Activated CD4-positive, CD25-positive, alpha-beta regulatory T cell treated with anti-CD3 and anti-CD28 coated beads, Interleukin-2, amount 50 U/mL, for 16 hours (primary cell): ENCODE data around the gene ENTREP1.
"Not testable (repeated sequence)": the region's sequence is repeated elsewhere in the genome, so short reads cannot be mapped to it uniquely, and the experiment has no call there.

ENCODE experiments used
- DNase-seq: peaks from one replicate; pipeline ENCODE4 v3.0.0-alpha.2; 2020; ENCODE audit warnings: low read depth, low spot score

ENTREP1 gene

DNA sequence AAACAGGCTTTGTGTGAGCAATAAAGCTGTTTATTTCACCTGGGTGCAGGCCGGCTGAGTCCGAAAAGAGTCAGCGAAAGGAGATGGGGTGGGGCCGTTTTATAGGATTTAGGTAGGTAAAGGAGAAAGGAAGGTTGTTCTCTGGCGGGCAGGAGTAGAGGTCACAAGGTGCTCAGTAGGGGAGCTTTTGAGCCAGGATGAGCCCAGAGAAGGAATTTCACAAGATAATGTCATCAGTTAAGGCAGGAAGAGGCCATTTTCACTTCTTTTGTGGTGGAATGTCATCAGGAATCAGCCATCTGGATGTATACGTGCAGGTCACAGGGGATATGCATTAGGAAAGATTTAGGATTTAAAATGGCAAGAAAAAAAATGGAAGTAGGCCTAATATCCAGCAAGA is 84.9 kb downstream of the ENTREP1 start:
- DNase-seq = not testable (repeated sequence)

- DNase-seq = no peak
Measured at GRCh38 chr9:69411246-69411645, 86.2 kb downstream of the ENTREP1 start.

GRCh38 chr9:69411931-69412740 is 87.1 kb downstream of the ENTREP1 start:
- DNase-seq = no peak

DNA sequence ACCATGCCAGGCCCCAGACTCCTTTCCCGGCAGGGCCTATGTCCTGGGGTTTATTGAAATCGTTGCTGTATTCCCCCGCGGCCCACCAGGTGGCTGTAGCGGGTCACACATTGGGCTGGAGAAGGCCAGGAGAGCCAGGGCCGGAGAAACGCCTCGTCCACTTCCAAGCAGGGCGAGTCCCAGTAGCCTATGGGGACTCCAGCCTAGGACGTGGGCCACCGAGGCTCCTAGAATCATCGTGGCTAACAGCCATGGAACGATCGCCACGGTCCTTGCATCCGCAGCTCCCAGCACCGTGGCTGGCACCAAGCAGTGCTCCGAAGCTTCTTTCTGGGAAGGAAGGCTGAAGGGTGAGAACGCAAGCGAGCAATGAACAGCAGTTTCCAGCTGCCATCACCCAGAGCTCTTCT is 87.7 kb downstream of the ENTREP1 start:
- no peak for DNase-seq

DNA sequence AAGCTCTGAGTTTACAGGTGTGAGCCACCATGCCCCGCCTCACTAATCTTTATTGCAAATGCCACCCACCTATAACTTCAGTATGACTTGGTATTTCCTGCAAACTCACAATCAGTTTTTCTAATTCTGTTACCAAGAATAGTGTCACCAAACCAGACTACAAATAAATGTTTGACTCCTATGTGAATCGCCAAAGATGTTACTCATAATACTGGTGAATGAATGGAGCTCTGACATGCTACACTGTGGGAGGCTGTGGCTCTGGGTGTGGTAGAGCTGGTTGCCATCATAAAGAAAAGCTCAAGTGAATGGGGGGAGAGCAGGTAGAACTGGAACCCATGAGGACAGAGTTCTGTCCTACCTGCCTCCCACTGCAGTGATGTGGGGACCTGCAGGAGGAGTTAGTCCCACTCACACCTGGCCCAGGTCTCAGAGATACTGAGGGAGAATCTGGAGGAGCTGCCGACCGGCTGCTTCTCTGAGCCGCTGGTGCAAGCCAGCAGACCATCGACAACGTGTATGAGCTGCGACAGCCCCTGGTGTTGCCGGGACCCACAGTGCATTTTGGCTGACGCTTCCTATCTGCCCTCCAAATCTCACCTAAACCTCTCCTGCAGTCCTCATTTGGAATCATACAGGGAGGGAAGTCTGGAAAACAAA is 95.7 kb downstream of the ENTREP1 start:
- no peak for DNase-seq

- DNase-seq = peak; percentile 6
Measured at GRCh38 chr9:69421908-69422801, 97.1 kb downstream of the ENTREP1 start.

GRCh38 chr9:69425136-69425801 is 100.3 kb downstream of the ENTREP1 start:
- no peak for DNase-seq

- no peak for DNase-seq
Measured at GRCh38 chr9:69427286-69427685, 102.3 kb downstream of the ENTREP1 start.

DNA sequence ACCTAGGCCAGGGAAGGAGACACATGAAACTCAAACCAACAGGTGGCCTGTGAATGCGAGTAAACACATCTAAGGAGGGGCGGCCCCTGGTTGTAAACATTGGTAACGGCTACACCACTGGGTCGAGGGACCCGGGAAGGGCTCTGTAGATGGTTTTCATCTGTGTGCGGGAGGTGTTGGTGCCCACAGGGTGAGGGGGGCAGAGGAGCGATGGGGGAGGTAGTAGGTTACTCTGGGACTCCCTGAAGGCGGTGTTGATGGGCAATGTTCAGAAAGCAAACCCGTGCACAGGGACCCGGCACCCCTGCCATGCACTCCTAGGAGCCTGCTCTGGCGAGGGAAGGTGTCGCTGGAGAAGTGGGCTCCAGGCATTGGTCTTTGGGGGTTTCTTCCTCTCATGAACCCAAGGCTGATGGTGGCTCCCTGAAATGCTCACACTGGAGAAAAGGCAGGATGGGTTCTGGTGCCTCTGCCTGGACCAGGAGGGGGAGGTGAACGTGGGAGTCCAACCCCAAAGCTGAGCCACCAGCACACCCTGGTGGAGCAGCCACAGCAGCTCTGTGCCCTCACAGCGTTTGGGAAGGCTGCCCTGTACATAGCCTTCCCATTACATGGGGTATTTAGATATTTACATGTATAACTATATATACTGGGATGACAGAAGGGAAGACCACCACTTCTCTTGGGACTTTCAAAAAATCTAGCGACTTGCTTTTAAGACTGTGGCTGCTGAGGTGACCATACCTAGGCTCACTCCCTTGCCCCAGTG is 103.2 kb downstream of the ENTREP1 start:
- DNase-seq = no peak

- DNase-seq = no peak
Measured at GRCh38 chr9:69429281-69429680, 104.3 kb downstream of the ENTREP1 start.

DNA sequence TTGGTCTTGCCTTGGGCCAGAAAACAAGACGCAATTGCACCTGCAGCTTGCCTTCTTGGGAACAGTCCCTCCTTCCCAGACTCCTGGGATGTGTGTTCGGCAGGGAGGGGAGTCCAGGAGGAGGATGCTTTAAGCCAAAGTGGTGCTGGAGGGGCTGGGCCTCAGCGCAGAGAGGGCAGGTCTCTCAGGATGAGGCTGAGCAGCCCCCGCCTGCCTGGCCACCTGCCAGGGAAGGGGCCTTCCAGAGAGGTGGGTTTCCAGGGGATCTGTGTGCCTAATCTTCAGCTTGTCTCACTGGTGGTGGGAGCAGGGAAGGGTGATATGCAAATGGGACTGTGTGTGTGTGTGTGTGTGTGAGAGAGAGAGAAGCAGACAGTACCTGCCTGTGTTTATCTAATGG is 105.2 kb downstream of the ENTREP1 start:
- no peak for DNase-seq

DNA sequence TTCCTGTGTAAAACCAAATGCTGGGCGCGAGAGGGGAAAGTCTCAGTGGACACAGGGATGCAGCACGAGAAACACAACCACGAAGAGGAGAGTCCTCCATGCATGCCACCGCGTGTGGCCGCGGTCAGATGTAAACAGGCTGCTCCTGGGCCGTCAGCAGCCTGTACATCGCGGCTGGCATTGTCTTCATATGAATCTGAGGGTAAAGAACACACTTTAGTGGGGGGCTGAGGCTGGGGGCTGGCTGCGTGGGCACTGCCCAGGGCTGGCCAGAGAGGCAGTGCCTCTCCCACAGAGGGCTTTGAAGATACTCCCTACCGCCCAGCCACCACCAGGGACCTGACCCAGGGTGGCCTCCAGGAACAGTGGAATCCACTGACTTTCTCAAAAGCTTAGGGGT is 106.2 kb downstream of the ENTREP1 start:
- no peak for DNase-seq

GRCh38 chr9:69431777-69432176 is 106.8 kb downstream of the ENTREP1 start:
- no peak for DNase-seq

DNA sequence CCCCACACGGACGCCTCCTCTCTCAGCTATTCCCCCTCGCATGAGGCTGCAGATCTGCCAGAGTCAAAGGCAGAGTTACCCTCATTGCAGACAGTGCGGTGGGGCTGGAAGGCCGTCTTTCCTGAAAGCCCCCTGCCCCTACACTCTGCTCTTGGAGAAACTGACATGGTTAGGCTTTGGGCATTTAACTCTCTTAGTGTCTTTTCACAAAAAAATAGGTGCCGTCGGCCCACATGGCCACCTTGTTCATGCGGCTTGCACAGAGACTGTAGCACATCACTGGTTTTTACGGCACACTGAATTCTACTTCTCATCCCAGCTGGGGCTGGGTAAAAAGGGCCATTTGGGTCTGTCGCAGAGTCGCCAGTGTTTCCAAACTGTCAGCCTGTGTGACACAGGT is 107.6 kb downstream of the ENTREP1 start:
- DNase-seq = no peak

DNA sequence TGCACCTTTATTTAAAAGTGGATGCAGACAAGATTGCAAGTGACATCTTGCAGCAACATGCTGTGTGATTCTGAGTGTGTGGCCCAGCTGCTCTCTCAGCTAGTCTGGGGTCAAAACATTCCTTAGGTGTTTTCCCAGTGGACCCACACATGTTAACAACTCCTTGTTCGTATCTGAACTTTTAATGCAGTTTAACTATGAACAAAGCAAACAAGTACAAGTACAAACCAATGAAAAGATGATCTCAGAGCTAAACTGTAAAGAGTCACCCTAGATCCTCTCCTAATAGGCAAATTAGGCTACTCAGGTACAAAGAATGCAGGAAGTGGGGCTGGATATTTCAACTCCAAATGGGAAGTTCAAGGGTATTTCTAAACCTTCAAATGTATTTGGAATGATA is 108.4 kb downstream of the ENTREP1 start:
- DNase-seq = no peak

DNA sequence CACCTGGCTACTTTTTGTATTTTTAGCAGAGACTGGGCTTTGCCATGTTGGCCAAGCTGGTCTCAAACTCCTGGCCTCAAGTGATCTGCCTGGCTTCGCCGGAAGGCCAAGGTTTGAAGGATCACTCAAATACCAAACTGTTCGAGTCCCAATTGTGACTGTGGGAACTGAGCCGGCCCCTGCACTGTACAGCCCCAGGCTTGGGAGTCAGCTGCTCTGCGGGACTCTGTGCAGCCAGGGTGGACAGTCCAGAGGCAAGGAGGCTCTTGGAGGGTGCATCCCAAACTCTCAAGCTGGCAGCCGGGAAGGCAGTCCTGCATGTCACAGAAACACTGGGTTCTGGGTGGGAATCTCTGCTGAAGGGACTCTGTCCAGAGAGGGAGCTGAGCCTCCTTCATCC is 109.0 kb downstream of the ENTREP1 start:
- no peak for DNase-seq

DNA sequence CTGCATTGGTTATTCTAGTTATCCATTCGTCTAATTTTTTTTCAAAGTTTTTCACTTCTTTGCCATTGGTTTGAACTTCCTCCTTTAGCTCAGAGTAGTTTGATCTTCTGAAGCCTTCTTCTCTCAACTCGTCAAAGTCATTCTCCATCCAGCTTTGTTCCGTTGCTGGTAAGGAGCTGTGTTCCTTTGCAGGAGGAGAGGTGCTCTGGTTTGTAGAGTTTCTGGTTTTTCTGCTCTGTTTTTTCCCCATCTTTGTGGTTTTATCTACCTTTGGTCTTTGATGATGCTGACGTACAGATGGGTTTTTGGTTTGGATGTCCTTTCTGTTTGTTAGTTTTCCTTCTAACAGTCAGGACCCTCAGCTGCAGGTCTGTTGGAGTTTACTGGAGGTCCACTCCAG is 114.6 kb downstream of the ENTREP1 start:
- not testable (repeated sequence) for DNase-seq

GRCh38 chr9:69440254-69440955 is 115.4 kb downstream of the ENTREP1 start:
- DNase-seq = not testable (repeated sequence)
